ENCODE data around the gene CCNK. TPM values are rescaled to one million over a fixed set of nuclear protein-coding genes. Genes with fewer than 3 reads are reported as not detected.

CCNK gene
- total and polyA plus RNA-seq, 8 donors = 43.2 to 52.5 (median 45.9) TPM

DNA sequence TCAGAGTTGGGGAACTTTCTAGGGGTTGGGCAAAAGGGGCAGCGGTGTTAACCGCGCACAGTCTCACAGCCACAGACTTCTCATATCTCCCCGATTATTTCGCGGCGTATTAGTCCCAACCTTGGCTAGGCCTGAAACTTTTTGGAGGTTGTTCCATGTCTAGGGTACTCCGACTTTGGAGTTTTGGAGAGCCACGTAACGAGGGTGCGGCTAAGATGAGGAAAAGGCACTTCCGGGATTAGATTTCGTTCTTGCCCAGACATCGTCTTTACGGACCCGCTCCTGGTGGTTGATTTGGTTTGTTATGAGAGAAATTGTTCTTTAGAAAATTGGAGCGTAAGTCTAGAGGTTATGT lies 513 bp downstream of the CCNK start:
- Histone ChIP-seq H3K27ac (peak overlapping the region; percentile 85 to 90), H3K4me1 (peaks cover 15 to 70% of the 10 kb centered on the region in 2 donors), H3K36me3 (no peaks in the 10 kb centered on the region), H3K9me3 (no peaks in the 10 kb centered on the region), H3K27me3 (no peaks in the 10 kb centered on the region), H3K4me3 (peak overlapping the region; percentile 88)
- ATAC-seq = peak; percentile 1
- intact Hi-C loops (cut with DNase I) = no loop called here
- peak in 1 of 4 donors; percentile 41 for DNase-seq
- TF ChIP-seq, protein P1, sequence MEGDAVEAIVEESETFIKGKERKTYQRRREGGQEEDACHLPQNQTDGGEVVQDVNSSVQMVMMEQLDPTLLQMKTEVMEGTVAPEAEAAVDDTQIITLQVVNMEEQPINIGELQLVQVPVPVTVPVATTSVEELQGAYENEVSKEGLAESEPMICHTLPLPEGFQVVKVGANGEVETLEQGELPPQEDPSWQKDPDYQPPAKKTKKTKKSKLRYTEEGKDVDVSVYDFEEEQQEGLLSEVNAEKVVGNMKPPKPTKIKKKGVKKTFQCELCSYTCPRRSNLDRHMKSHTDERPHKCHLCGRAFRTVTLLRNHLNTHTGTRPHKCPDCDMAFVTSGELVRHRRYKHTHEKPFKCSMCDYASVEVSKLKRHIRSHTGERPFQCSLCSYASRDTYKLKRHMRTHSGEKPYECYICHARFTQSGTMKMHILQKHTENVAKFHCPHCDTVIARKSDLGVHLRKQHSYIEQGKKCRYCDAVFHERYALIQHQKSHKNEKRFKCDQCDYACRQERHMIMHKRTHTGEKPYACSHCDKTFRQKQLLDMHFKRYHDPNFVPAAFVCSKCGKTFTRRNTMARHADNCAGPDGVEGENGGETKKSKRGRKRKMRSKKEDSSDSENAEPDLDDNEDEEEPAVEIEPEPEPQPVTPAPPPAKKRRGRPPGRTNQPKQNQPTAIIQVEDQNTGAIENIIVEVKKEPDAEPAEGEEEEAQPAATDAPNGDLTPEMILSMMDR (IDR thresholded peaks at IDR 0.05) = no peak

DNA sequence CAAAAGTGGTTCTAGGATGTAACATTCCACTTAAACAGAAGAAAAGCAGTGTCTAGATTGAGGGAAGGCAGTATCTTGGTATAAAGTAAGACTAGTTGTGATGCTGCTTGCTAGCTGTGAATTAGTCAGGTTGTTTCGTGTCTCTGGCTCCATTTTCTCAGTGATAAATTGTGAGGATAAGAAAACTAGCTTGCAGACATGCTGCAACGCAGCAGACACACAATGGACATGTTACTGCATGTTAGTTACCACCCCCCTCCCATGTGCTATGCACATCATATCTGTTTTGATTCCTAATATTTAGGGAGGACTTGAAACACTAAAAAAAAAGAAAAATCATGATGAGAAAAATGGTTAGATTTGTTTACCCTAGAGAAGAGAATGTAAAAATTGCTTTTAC lies 2.9 kb downstream of the CCNK start:
- TF ChIP-seq, protein P1 (IDR thresholded peaks at IDR 0.05) = no peak
- Histone ChIP-seq H3K27me3 (no peaks in the 10 kb centered on the region), H3K4me1 (peaks cover 12 to 59% of the 10 kb centered on the region in 2 donors), H3K27ac (no peak overlapping the region), H3K9me3 (no peaks in the 10 kb centered on the region), H3K36me3 (no peaks in the 10 kb centered on the region), H3K4me3 (no peak overlapping the region)
- ATAC-seq = no peak
- intact Hi-C loops (cut with DNase I) = no loop called here
- DNase-seq = no peak

DNA sequence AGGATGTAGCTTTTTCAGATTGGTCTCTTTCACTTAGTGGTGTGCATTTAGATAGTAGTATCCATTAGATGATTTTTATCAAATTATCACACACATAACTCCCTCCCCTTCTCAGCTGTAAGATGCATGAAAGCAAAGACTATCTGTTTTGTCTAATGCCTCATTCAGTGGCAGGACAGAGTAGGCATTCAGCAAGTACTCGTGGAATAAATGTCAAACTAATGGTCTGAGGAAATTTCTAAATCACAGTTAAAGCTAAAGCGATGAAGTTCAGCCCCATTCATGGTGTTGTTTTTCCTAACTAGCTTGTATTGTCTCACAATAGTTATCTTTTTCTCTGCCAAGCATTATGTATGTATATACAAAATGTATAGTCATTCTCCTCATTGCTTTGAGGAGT lies 16.1 kb downstream of the CCNK start:
- no peak overlapping the region for H3K27ac ChIP-seq
- H3K4me3 ChIP-seq = no peak overlapping the region
- intact Hi-C loops (cut with DNase I) = no loop called here
- H3K36me3 ChIP-seq = peaks cover 5 to 98% of the 10 kb centered on the region in 2 donors
- ATAC-seq = no peak
- TF ChIP-seq, protein P1 (IDR thresholded peaks at IDR 0.05) = no peak
- H3K9me3 ChIP-seq = no peaks in the 10 kb centered on the region
- H3K4me1 ChIP-seq = no peaks in the 10 kb centered on the region
- DNase-seq = no peak
- no peaks in the 10 kb centered on the region for H3K27me3 ChIP-seq

DNA sequence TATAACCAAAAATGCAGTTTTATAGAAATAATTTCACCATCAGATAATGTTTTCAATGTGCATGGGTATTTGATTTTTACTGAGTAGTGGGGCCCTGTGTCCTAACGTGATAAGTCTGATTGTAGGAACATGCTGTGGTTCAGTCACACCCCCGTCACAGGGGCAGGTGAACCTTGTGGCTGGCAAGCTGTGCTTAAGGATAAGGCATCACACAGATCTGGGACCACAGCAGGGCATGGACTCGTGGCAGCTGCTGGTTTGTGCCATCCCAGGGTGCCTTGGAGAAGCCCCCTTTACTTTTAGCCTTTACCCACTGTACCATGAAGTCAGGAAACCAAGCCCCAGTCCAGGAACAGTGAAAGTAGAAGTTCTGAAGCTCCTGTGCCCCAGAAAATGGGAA lies 16.7 kb downstream of the CCNK start:
- no peaks in the 10 kb centered on the region for H3K27me3 ChIP-seq
- TF ChIP-seq, protein P1 (IDR thresholded peaks at IDR 0.05) = no peak
- intact Hi-C loops (cut with DNase I) = no loop called here
- no peak for ATAC-seq
- no peak overlapping the region for H3K4me3 ChIP-seq
- no peak for DNase-seq
- no peaks in the 10 kb centered on the region for H3K4me1 ChIP-seq
- no peaks in the 10 kb centered on the region for H3K9me3 ChIP-seq
- H3K27ac ChIP-seq = no peak overlapping the region
- peaks cover 5 to 98% of the 10 kb centered on the region in 2 donors for H3K36me3 ChIP-seq

DNA sequence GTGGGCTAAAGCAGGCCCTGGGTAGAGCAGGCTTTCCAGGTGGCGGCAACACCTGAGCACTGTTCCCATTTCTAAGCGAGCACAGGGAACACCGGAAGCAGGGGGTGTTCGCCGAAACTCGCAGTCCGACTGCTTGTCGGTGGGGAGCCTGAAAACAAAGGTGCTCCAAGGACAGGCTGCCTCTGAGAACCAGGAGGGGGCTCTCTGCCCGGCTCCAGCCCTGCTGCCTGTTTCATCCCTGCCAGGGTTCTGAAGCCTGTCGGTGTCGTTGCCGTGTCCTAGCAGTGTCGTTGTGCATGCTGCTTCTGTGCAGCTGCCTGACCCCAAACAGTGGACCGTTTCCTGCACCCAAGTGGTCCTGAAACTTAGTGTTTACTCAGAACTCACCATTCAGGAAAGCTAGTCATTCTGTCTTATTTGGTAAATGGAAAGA lies 21.8 kb downstream of the CCNK start:
- no peak overlapping the region for H3K4me3 ChIP-seq
- no peaks in the 10 kb centered on the region for H3K9me3 ChIP-seq
- intact Hi-C loops (cut with DNase I) = no loop called here
- no peaks in the 10 kb centered on the region for H3K27me3 ChIP-seq
- TF ChIP-seq, protein P1 (IDR thresholded peaks at IDR 0.05) = no peak
- H3K4me1 ChIP-seq = no peaks in the 10 kb centered on the region
- H3K36me3 ChIP-seq = peaks cover 0 to 99% of the 10 kb centered on the region in 2 donors
- peak in 1 of 4 donors; percentile 55 for DNase-seq
- ATAC-seq = no peak
- H3K27ac ChIP-seq = no peak overlapping the region
